ENCODE measurements around the gene ZC3HAV1L. TPM values are rescaled to one million over a fixed set of nuclear protein-coding genes. Genes with fewer than 3 reads are reported as not detected.

Gene ZC3HAV1L
- total and polyA plus RNA-seq, 2 experiments from 2014 or later, result 2.0 to 11.3 TPM

DNA sequence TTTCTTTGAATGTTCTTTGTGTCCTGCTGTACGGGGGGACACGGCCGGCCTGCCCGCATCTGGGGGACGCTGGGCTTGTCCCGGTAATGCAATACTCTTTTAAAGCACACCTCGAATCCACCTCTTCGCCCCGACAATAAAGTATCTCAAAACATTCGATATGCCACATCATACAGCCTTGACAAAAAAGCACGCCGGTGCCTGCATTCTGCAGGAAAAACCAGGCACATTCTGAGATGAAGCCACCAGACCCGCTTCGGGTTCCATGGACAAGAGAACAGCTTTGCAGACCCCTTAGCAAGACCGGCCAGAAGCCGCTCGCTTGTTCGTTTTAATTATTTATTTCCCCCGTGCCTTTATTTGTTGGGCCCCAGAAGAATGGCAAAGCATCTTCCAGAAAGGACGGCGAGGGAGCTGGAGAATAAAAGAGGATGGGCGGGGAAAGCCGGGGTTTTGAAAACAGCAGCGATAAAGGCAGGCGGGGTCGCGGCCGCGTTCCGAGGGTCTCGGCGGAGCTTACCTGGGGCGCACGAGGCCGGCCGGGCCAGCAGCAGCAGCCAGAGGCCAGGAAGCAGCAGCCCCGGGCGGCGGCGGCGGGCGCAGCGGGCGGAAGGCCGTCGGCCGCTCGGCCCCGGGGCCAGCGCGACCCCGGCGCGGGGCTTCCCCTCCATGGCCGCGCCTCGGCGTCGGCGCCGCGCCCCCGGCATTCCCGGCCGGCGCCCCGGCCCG is 55.1 kb downstream of the ZC3HAV1L start (continued):
- TF ChIP-seq EZH2phosphoT487 (IDR thresholded peaks at IDR 0.05; ENCODE audit: unreplicated experiment) (no peak), ZNF331 (CRISPR knock-in tag; IDR thresholded peaks at IDR 0.05; ENCODE audit: low read depth) (no peak), JUNB (IDR thresholded peaks at IDR 0.05; ENCODE audit: unreplicated experiment) (no peak), ZNF114 (CRISPR knock-in tag; IDR thresholded peaks at IDR 0.05) (no peak), STAT1 (IDR thresholded peaks at IDR 0.05; ENCODE audit: unreplicated experiment) (no peak)
- TF ChIP-seq, protein P1, sequence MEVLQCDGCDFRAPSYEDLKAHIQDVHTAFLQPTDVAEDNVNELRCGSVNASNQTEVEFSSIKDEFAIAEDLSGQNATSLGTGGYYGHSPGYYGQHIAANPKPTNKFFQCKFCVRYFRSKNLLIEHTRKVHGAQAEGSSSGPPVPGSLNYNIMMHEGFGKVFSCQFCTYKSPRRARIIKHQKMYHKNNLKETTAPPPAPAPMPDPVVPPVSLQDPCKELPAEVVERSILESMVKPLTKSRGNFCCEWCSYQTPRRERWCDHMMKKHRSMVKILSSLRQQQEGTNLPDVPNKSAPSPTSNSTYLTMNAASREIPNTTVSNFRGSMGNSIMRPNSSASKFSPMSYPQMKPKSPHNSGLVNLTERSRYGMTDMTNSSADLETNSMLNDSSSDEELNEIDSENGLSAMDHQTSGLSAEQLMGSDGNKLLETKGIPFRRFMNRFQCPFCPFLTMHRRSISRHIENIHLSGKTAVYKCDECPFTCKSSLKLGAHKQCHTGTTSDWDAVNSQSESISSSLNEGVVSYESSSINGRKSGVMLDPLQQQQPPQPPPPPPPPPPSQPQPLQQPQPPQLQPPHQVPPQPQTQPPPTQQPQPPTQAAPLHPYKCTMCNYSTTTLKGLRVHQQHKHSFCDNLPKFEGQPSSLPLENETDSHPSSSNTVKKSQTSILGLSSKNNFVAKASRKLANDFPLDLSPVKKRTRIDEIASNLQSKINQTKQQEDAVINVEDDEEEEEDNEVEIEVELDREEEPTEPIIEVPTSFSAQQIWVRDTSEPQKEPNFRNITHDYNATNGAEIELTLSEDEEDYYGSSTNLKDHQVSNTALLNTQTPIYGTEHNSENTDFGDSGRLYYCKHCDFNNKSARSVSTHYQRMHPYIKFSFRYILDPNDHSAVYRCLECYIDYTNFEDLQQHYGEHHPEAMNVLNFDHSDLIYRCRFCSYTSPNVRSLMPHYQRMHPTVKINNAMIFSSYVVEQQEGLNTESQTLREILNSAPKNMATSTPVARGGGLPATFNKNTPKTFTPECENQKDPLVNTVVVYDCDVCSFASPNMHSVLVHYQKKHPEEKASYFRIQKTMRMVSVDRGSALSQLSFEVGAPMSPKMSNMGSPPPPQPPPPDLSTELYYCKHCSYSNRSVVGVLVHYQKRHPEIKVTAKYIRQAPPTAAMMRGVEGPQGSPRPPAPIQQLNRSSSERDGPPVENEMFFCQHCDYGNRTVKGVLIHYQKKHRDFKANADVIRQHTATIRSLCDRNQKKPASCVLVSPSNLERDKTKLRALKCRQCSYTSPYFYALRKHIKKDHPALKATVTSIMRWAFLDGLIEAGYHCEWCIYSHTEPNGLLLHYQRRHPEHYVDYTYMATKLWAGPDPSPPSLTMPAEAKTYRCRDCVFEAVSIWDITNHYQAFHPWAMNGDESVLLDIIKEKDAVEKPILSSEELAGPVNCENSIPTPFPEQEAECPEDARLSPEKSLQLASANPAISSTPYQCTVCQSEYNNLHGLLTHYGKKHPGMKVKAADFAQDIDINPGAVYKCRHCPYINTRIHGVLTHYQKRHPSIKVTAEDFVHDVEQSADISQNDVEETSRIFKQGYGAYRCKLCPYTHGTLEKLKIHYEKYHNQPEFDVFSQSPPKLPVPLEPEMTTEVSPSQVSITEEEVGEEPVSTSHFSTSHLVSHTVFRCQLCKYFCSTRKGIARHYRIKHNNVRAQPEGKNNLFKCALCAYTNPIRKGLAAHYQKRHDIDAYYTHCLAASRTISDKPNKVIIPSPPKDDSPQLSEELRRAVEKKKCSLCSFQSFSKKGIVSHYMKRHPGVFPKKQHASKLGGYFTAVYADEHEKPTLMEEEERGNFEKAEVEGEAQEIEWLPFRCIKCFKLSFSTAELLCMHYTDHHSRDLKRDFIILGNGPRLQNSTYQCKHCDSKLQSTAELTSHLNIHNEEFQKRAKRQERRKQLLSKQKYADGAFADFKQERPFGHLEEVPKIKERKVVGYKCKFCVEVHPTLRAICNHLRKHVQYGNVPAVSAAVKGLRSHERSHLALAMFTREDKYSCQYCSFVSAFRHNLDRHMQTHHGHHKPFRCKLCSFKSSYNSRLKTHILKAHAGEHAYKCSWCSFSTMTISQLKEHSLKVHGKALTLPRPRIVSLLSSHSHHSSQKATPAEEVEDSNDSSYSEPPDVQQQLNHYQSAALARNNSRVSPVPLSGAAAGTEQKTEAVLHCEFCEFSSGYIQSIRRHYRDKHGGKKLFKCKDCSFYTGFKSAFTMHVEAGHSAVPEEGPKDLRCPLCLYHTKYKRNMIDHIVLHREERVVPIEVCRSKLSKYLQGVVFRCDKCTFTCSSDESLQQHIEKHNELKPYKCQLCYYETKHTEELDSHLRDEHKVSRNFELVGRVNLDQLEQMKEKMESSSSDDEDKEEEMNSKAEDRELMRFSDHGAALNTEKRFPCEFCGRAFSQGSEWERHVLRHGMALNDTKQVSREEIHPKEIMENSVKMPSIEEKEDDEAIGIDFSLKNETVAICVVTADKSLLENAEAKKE (CRISPR knock-in tag; IDR thresholded peaks at IDR 0.05), result no peak

DNA sequence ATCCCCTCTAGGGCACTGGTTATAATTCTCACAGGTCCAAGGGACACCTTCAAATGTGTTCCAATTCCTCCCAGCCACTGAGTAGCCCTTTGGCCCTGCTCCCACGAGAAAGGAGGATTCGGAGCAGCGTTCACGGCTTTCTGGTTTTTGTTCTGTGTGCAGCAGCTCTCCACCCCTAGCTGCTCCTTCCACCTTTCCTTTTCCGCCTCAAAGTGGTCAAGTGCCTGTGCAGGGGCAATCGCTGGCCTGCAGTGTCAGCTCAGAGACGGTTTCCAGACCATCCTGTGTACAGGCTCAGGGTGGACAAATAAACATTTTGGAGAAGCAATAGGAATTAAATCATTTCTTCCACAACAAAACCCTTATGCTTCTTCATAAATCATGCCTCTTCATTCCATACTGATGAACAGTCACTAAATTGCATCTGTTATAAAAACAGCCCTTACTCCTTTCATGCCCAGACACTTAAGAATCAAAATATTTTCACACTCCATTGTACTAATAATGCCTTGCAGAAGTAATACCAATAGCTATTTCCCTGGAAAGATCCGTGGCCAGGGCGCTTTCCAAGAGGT is 55.8 kb downstream of the ZC3HAV1L start:
- peaks cover 29% of the 10 kb centered on the region for H3K27me3 ChIP-seq (ENCODE audit: insufficient read depth)
- H4K20me1 ChIP-seq (replicated peaks; ENCODE audit: insufficient read depth), result no peaks in the 10 kb centered on the region
- peak overlapping the region; percentile 92 for H3K4me3 ChIP-seq
- peaks cover 31% of the 10 kb centered on the region for H3F3A ChIP-seq (replicated peaks; ENCODE audit: low read depth)
- DNase-seq (ENCODE audit: low spot score), result no peak
- peak overlapping the region; percentile 100 for H2AFZ ChIP-seq
- Mint-ChIP-seq H3K36me3 (ENCODE audit: low read depth) (peaks cover 5% of the 10 kb centered on the region; the same call in 1 of the 3 replicates), H3K27ac (peak overlapping the region; percentile 94; the same call in 1 of the 2 replicates), H3K9me3 (no peaks in the 10 kb centered on the region), H3K4me3 (peak overlapping the region; percentile 91), H3K4me1 (peaks cover 50% of the 10 kb centered on the region), H3K27me3 (ENCODE audit: insufficient read depth, low read depth, poor library complexity) (peaks cover 20% of the 10 kb centered on the region)
- no peaks in the 10 kb centered on the region for H3K36me3 ChIP-seq (ENCODE audit: insufficient read depth)
- peaks cover 40% of the 10 kb centered on the region for H3K4me1 ChIP-seq (ENCODE audit: insufficient read depth)
- no peak for ATAC-seq
- no peak overlapping the region for H3K27ac ChIP-seq (ENCODE audit: low read depth)
- H3K4me2 ChIP-seq, result peak overlapping the region; percentile 100
- H3K79me2 ChIP-seq (replicated peaks; ENCODE audit: insufficient read depth), result peaks cover 49% of the 10 kb centered on the region
- no peaks in the 10 kb centered on the region for H3K9me2 ChIP-seq (ENCODE audit: insufficient read depth)
- TF ChIP-seq ZNF331 (CRISPR knock-in tag; IDR thresholded peaks at IDR 0.05; ENCODE audit: low read depth), result no peak
- TF ChIP-seq STAT1 (IDR thresholded peaks at IDR 0.05; ENCODE audit: unreplicated experiment), result no peak
- no peak for TF ChIP-seq POLR2AphosphoS5 (IDR thresholded peaks at IDR 0.05; ENCODE audit: low read depth)
- no peak for TF ChIP-seq EZH2phosphoT487 (IDR thresholded peaks at IDR 0.05; ENCODE audit: unreplicated experiment)
- no peak for TF ChIP-seq JUNB (IDR thresholded peaks at IDR 0.05; ENCODE audit: unreplicated experiment)
- TF ChIP-seq, protein P2, sequence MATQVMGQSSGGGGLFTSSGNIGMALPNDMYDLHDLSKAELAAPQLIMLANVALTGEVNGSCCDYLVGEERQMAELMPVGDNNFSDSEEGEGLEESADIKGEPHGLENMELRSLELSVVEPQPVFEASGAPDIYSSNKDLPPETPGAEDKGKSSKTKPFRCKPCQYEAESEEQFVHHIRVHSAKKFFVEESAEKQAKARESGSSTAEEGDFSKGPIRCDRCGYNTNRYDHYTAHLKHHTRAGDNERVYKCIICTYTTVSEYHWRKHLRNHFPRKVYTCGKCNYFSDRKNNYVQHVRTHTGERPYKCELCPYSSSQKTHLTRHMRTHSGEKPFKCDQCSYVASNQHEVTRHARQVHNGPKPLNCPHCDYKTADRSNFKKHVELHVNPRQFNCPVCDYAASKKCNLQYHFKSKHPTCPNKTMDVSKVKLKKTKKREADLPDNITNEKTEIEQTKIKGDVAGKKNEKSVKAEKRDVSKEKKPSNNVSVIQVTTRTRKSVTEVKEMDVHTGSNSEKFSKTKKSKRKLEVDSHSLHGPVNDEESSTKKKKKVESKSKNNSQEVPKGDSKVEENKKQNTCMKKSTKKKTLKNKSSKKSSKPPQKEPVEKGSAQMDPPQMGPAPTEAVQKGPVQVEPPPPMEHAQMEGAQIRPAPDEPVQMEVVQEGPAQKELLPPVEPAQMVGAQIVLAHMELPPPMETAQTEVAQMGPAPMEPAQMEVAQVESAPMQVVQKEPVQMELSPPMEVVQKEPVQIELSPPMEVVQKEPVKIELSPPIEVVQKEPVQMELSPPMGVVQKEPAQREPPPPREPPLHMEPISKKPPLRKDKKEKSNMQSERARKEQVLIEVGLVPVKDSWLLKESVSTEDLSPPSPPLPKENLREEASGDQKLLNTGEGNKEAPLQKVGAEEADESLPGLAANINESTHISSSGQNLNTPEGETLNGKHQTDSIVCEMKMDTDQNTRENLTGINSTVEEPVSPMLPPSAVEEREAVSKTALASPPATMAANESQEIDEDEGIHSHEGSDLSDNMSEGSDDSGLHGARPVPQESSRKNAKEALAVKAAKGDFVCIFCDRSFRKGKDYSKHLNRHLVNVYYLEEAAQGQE (IDR thresholded peaks at IDR 0.05; ENCODE audit: unreplicated experiment), result no peak
- TF ChIP-seq NANOG (IDR thresholded peaks at IDR 0.05; ENCODE audit: borderline replicate concordance), result no peak
- TF ChIP-seq CREB1 (CRISPR knock-in tag; IDR thresholded peaks at IDR 0.05; ENCODE audit: low read depth), result no peak
- no peak for TF ChIP-seq ZNF114 (CRISPR knock-in tag; IDR thresholded peaks at IDR 0.05)
- TF ChIP-seq EZH2 (IDR thresholded peaks at IDR 0.05; ENCODE audit: low read depth, unreplicated experiment), result no peak
- TF ChIP-seq, protein P3, sequence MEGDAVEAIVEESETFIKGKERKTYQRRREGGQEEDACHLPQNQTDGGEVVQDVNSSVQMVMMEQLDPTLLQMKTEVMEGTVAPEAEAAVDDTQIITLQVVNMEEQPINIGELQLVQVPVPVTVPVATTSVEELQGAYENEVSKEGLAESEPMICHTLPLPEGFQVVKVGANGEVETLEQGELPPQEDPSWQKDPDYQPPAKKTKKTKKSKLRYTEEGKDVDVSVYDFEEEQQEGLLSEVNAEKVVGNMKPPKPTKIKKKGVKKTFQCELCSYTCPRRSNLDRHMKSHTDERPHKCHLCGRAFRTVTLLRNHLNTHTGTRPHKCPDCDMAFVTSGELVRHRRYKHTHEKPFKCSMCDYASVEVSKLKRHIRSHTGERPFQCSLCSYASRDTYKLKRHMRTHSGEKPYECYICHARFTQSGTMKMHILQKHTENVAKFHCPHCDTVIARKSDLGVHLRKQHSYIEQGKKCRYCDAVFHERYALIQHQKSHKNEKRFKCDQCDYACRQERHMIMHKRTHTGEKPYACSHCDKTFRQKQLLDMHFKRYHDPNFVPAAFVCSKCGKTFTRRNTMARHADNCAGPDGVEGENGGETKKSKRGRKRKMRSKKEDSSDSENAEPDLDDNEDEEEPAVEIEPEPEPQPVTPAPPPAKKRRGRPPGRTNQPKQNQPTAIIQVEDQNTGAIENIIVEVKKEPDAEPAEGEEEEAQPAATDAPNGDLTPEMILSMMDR (conservative IDR thresholded peaks at IDR 0.05; ENCODE audit: low read depth in 2 of 2), result no peak

Measured in GM23338 (cell line).